Psoas muscle (tissue), 8 donors: ENCODE data around the gene GNG12. TPM values are rescaled to one million over a fixed set of nuclear protein-coding genes. Genes with fewer than 3 reads are reported as not detected.

Source experiments
- ATAC-seq, 4 donors: fragments of 200-7000 bp; cut with Tn5 transposase; one replicate each; pipeline ENCODE4 v1.9.1; 2020; ENCODE audit warnings: moderate library complexity in 3 of 4, mild to moderate bottlenecking in 2 of 4
- DNase-seq, 2 donors: peaks; one replicate each; pipeline ENCODE4 v3.0.0-alpha.2; 2020
- H3K27ac ChIP-seq: fragments of 200-600 bp; one replicate; pipeline ENCODE4 v1.8.0; 2022
- H3K27me3 ChIP-seq, 3 donors: fragments of 200-600 bp in 1 of 3; one replicate each; pipeline versions ENCODE4 v1.6.1 to v1.8.0; 2013 to 2022; ENCODE audit warnings: low read length in 2 of 3, mild to moderate bottlenecking in 2 of 3, moderate library complexity in 1 of 3; ENCODE audit not compliant: insufficient read depth in 3 of 3
- H3K36me3 ChIP-seq, 2 donors: fragments of 200-600 bp in 1 of 2; one replicate each; pipeline versions ENCODE4 v1.6.1 to v1.8.0; 2013 to 2022; ENCODE audit warnings: low read depth in 1 of 2, mild to moderate bottlenecking in 1 of 2, moderate library complexity in 1 of 2; ENCODE audit not compliant: insufficient read depth in 1 of 2
- H3K4me1 ChIP-seq: fragments of 200-600 bp; one replicate; pipeline ENCODE4 v1.8.0; 2022
- H3K4me3 ChIP-seq: fragments of 200-600 bp; one replicate; pipeline ENCODE4 v1.8.0; 2022; ENCODE audit warnings: mild to moderate bottlenecking
- H3K9me3 ChIP-seq: fragments of 200-600 bp; one replicate; pipeline ENCODE4 v1.8.0; 2022
- WGBS, 3 donors: extraction: QIAGEN DNeasy Blood & Tissue Kit; methylation state at CpG; one replicate each; pipeline versions ENCODE4 v1.1.6 to v1.1.7; 2013; 5-methylcytosine and 5-hydroxymethylcytosine counted together
- intact Hi-C, 2 donors: fragments of 100-400 bp; cut with DNase I; formaldehyde crosslinking; loops; one replicate each; pipeline versions ENCODE4 v1.11.0 to v1.14.2; 2022
- polyA plus RNA-seq, 3 donors: library from polyadenylated mRNA; stranded (reverse); fragments of 200-250 nt; gene quantifications; one replicate each; pipeline ENCODE4 v1.2.3, GENCODE V29; 2013
- total RNA-seq, 4 donors: library from RNA; stranded (reverse); fragmentation: NEBNext Ultra II Directional in 2 of 4; extraction: Animal tissue kit (Norgen Biotek cat#: 25700) in 2 of 4; gene quantifications; one replicate each; pipeline versions ENCODE4 v1.2.1 to v1.2.4, GENCODE V29; 2021 to 2023
- TF ChIP-seq, protein P1 (sequence below): fragments of 200-600 bp; IDR thresholded peaks from one replicate; pipeline ENCODE4 v1.8.0; 2022; ENCODE audit warnings: antibody characterized with exemption
- donor health status: healthy with polysubstance abuse.
- donor health status: DM: no; HTN: no; CAD: no; lungs with moderate emphysema.
- donor health status: Bipolar disorder and iron deficiency.
- donor health status: healthy.
- donor health status: DM: yes; HTN: yes; CAD: no.
- donor health status: DM: no; HTN: no; CAD: no.
- donor health status: DM: no; HTN: no; CAD: no.
- donor health status: DM: yes; HTN: yes; CAD: no.

Gene GNG12
- total and polyA plus RNA-seq, 7 donors = 8.9 to 25.1 (median 18.6) TPM

DNA sequence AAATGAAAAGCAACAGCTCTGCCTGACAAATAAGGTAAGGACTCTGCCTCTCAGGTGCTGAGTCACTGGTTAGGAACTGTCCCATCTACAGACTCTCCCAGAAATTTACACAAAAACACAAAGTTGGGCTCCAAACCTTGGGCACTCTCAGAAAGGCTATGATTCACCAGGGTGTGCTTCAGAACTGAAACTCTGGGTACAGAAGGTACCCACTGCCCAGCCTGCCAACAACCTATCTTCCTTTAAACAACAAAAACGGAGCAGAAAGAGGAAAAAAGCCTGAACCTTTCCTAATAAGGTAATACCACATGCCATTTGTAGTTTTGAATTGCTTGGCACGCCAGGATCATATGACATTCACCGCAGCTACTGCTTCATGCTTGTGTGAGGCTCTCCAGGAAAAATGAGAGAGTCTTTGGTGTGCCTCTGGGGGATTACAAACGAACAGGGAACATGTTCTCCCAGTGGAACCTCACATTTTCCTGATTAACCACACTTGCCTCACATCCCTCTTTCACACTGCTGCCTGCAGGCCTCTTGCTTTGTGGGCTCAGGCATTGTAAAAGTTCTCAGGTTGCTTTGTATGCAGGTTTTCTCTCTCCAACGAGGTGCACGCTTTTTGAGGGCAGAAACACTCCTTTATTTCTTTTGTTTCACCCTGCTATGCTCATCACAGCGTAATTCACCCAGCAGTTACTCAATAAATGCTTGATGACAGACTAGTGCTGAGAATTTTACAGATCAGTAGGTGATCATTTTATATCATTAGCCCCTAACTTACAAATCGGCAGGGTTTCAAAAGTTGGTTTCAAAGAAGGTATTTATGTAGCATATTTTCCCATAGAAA lies 83.2 kb downstream of the GNG12 start:
- 43 to 56% (median 47%) methylated on average over 8 of the region's 8 CpGs for WGBS, 3 donors
- no peaks in the 10 kb centered on the region for H3K27me3 ChIP-seq
- no peaks in the 10 kb centered on the region for H3K36me3 ChIP-seq
- H3K9me3 ChIP-seq = no peaks in the 10 kb centered on the region
- DNase-seq = no peak
- peak; percentile 36 to 55 (median 46) for ATAC-seq
- TF ChIP-seq, protein P1, sequence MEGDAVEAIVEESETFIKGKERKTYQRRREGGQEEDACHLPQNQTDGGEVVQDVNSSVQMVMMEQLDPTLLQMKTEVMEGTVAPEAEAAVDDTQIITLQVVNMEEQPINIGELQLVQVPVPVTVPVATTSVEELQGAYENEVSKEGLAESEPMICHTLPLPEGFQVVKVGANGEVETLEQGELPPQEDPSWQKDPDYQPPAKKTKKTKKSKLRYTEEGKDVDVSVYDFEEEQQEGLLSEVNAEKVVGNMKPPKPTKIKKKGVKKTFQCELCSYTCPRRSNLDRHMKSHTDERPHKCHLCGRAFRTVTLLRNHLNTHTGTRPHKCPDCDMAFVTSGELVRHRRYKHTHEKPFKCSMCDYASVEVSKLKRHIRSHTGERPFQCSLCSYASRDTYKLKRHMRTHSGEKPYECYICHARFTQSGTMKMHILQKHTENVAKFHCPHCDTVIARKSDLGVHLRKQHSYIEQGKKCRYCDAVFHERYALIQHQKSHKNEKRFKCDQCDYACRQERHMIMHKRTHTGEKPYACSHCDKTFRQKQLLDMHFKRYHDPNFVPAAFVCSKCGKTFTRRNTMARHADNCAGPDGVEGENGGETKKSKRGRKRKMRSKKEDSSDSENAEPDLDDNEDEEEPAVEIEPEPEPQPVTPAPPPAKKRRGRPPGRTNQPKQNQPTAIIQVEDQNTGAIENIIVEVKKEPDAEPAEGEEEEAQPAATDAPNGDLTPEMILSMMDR = no peak
- no peak overlapping the region for H3K4me3 ChIP-seq
- H3K4me1 ChIP-seq = peaks cover 45% of the 10 kb centered on the region
- intact Hi-C loops = no loop called here
- H3K27ac ChIP-seq = peak overlapping the region; percentile 25

DNA sequence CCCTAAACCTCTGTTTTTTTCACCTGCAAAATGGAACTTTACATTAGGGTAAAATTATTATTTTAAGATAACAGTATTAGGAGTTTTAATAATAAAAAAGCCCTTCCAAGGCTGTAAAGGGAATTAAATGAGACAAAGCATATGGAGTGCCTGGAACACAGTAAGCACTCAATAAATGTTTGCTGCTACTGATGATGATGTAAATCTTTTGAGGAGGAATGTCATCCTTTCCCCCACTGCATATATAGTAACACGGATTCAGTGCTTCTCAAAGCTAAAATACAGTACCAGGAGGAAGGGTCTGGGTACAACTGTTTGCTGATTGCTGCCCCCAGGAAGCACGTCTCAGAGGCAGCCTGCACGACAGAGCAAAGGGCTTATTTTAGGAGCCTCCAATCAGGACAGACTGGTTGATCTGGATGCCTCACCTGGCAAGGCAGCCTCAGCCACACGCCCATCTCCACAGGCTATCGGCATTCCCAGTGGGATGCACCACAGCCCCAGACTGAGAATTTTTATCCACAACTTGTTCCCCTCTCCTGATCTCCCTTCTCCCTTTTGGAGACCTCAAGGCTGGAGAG lies 83.9 kb downstream of the GNG12 start:
- DNase-seq = no peak
- no peak overlapping the region for H3K4me3 ChIP-seq
- H3K27ac ChIP-seq = peak overlapping the region; percentile 37
- H3K27me3 ChIP-seq = no peaks in the 10 kb centered on the region
- H3K4me1 ChIP-seq = peaks cover 45% of the 10 kb centered on the region
- peak in 1 of 4 donors; percentile 23 for ATAC-seq
- TF ChIP-seq, protein P1 = no peak
- 58 to 82% (median 63%) methylated on average over 5 of the region's 5 CpGs for WGBS, 3 donors
- intact Hi-C loops = no loop called here
- H3K9me3 ChIP-seq = no peaks in the 10 kb centered on the region
- H3K36me3 ChIP-seq = no peaks in the 10 kb centered on the region

DNA sequence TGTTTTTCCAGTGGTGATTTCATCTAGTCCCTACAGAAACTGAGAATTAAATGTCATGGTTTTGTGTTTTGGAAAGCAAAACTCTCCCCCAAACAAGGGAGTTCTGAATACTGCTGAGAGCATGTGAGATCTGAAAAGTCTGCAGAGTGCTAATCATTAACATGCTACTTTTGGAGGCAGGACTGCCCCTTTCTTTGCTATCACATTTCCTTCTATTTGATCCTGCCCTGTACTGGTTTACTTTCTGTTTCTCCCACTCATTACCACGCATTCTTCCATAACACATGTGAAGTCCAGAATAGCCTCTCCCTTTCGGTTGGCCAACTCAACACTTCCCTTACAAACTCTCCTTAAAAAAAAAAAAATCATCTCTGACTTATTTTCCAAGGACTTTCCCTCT lies 84.6 kb downstream of the GNG12 start:
- intact Hi-C loops = no loop called here
- H3K4me1 ChIP-seq = peaks cover 39% of the 10 kb centered on the region
- DNase-seq (no peak), ATAC-seq (peak; percentile 52 to 73 (median 59))
- no peaks in the 10 kb centered on the region for H3K9me3 ChIP-seq
- TF ChIP-seq, protein P1 = no peak
- H3K27ac ChIP-seq = peak overlapping the region; percentile 37
- no peaks in the 10 kb centered on the region for H3K36me3 ChIP-seq
- no peaks in the 10 kb centered on the region for H3K27me3 ChIP-seq
- H3K4me3 ChIP-seq = peak overlapping the region; percentile 26
- WGBS, 3 donors = 0 to 12% (median 3%) methylated on average over 2 of the region's 2 CpGs

DNA sequence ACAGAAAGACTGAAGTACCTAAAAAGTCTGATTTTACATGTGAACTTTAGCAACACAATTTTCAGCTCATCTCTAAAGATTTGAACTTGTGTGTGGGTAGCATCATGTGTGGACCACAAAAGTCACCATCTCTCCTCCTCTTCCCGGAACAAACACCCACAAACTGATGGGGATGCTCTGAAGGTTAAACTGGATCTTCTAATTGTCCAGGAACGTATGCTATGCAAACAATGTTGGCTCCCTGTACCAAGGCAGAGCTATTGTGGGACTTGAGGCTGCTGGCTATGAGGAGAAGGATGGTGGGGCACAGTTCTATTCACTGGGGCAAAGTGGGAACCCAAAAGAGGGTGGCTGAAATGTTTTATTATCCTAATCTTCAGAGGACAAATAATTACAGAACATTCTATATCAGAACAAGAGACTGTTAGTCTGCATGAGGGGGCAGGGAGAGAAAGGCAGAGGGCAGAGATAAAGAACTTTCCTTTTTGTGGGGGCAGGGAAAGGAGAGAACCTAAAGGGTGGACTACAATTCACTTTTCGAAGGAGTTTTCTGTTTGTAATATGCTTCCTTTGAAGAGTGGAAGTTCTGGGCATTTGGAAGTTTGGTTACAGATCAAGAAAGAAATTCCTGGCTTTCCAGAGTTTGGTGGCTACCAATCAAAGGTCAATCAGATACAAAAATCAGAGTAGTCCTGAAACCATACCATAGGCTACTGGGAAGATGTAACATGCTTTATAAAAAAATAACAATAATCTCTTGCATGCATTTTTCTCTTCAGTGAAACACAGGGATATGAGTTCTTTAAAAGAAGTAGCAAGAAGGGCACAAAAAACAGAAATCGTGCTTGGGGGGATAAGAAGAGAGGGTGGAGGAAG lies 85.4 kb downstream of the GNG12 start:
- Histone ChIP-seq H3K36me3 (no peaks in the 10 kb centered on the region), H3K27ac (peak overlapping the region; percentile 37), H3K4me3 (peak overlapping the region; percentile 26), H3K9me3 (no peaks in the 10 kb centered on the region), H3K4me1 (peaks cover 38% of the 10 kb centered on the region), H3K27me3 (no peaks in the 10 kb centered on the region)
- DNase-seq (no peak), ATAC-seq (peak in 1 of 4 donors; percentile 28)
- intact Hi-C loops = no loop called here
- WGBS, 3 donors = 30 to 42% (median 31%) methylated on average over 4 of the region's 4 CpGs
- TF ChIP-seq, protein P1 = no peak
